WTC11 (cell line): ENCODE measurements around the gene UNC119. TPM values are rescaled to one million over a fixed set of nuclear protein-coding genes. Genes with fewer than 3 reads are reported as not detected.
A peak's percentile ranks its signal among the peaks of the same experiment; 100 is the strongest.
"Not testable (repeated sequence)": the region's sequence is repeated elsewhere in the genome, so short reads cannot be mapped to it uniquely, and the experiment has no call there.

ENCODE experiments used
- ATAC-seq: fragments of 200-7000 bp; cut with Tn5 transposase; 2 replicates; pipeline ENCODE4 v1.10.0; 2021; ENCODE audit warnings: mild to moderate bottlenecking, moderate library complexity
- CTCF ChIA-PET: fragments of 300-600 bp; sonication (Branson Sonifier 250); formaldehyde crosslinking; loops from one replicate; lab custom pipeline; 2021; ENCODE audit warnings: antibody characterized with exemption; lab: Charles Lee
- POLR2A ChIA-PET: fragments of 350-600 bp; sonication (Branson Sonifier 250); formaldehyde crosslinking; loops from one replicate; lab custom pipeline; 2021; ENCODE audit warnings: antibody characterized with exemption; lab: Charles Lee
- DNase-seq: peaks from one replicate; pipeline ENCODE4 v3.0.0; 2021; ENCODE audit warnings: low spot score
- H3K27ac Mint-ChIP-seq: 2 replicates; pipeline ENCODE4 v1.8.0; 2021; ENCODE audit warnings: mixed read lengths
- H3K27me3 Mint-ChIP-seq: 2 replicates; pipeline ENCODE4 v1.8.0; 2021; ENCODE audit warnings: low read depth, mild to moderate bottlenecking, moderate library complexity, mixed read lengths
- H3K36me3 Mint-ChIP-seq: 2 replicates; pipeline ENCODE4 v1.8.0; 2021; ENCODE audit warnings: mixed read lengths
- H3K4me1 Mint-ChIP-seq: 2 replicates; pipeline ENCODE4 v1.8.0; 2022; ENCODE audit warnings: mixed read lengths
- H3K4me3 Mint-ChIP-seq: 2 replicates; pipeline ENCODE4 v1.8.0; 2021; ENCODE audit warnings: mild to moderate bottlenecking, moderate library complexity, mixed read lengths
- H3K9me3 Mint-ChIP-seq: 2 replicates; pipeline ENCODE4 v1.8.0; 2021; ENCODE audit warnings: mixed read lengths
- AFF4 ChIP-seq: sonication (generic); formaldehyde crosslinking; IDR thresholded peaks from 2 replicates; pipeline ENCODE4 v1.8.1; 2023; ENCODE audit warnings: mild to moderate bottlenecking, missing genetic modification reagents, borderline replicate concordance
- ATF1 ChIP-seq: sonication (generic); formaldehyde crosslinking; IDR thresholded peaks from 2 replicates; pipeline ENCODE4 v1.8.1; 2023; ENCODE audit warnings: mild to moderate bottlenecking, moderate library complexity, missing genetic modification reagents
- ATF6 ChIP-seq: sonication (generic); formaldehyde crosslinking; IDR thresholded peaks from 2 replicates; pipeline ENCODE4 v1.8.1; 2023; ENCODE audit warnings: mild to moderate bottlenecking, missing genetic modification reagents
- CREM ChIP-seq: sonication (generic); formaldehyde crosslinking; IDR thresholded peaks from 2 replicates; pipeline ENCODE4 v1.8.1; 2022; ENCODE audit warnings: mild to moderate bottlenecking, missing genetic modification reagents, moderate library complexity
- FOXP1 ChIP-seq: sonication (generic); formaldehyde crosslinking; IDR thresholded peaks from 2 replicates; pipeline ENCODE4 v1.8.0; 2022; ENCODE audit warnings: missing genetic modification reagents, mild to moderate bottlenecking, moderate library complexity, borderline replicate concordance
- NR1H2 ChIP-seq: sonication (generic); formaldehyde crosslinking; IDR thresholded peaks from 2 replicates; pipeline ENCODE4 v1.9.0; 2021; ENCODE audit warnings: mild to moderate bottlenecking, moderate library complexity, missing genetic modification reagents
- NR2C2 ChIP-seq: sonication (generic); formaldehyde crosslinking; IDR thresholded peaks from 2 replicates; pipeline ENCODE4 v1.8.0; 2022; ENCODE audit warnings: mild to moderate bottlenecking, missing genetic modification reagents
- TCF7 ChIP-seq: sonication (generic); formaldehyde crosslinking; IDR thresholded peaks from 2 replicates; pipeline ENCODE4 v1.8.0; 2022; ENCODE audit warnings: mild to moderate bottlenecking, low read depth, missing genetic modification reagents, moderate library complexity
- ZNF121 ChIP-seq: sonication (generic); formaldehyde crosslinking; IDR thresholded peaks from 2 replicates; pipeline ENCODE4 v1.8.0; 2023; ENCODE audit warnings: missing genetic modification reagents
- ZNF396 ChIP-seq: fragments of 250-450 bp; sonication (Bioruptor Pico); IDR thresholded peaks from 2 replicates; pipeline ENCODE4 v1.8.0; 2021; ENCODE audit warnings: mild to moderate bottlenecking, moderate library complexity, borderline replicate concordance
- total RNA-seq: library from RNA; stranded (reverse); gene quantifications from 3 replicates; pipeline ENCODE4 v1.2.3, GENCODE V29; 2021
- TF ChIP-seq, protein P1 (sequence below): fragments of 250-450 bp; sonication (Bioruptor Pico); IDR thresholded peaks from 2 replicates; pipeline ENCODE4 v1.9.0; 2021; ENCODE audit warnings: mild to moderate bottlenecking
- TF ChIP-seq, protein P2 (sequence below): sonication (generic); formaldehyde crosslinking; IDR thresholded peaks from 2 replicates; pipeline ENCODE4 v1.8.0; 2022; ENCODE audit warnings: mild to moderate bottlenecking, missing genetic modification reagents

Gene UNC119
- total RNA-seq, 1 experiment from 2014 or later: 59.6 TPM

- H3K36me3 Mint-ChIP-seq: no peaks in the 10 kb centered on the region
- no peak for ATAC-seq
- POLR2A ChIA-PET: no interaction called here
- peaks cover 3% of the 10 kb centered on the region for H3K27me3 Mint-ChIP-seq
- H3K9me3 Mint-ChIP-seq: no peaks in the 10 kb centered on the region
- no peak overlapping the region for H3K4me3 Mint-ChIP-seq
- peaks cover 3% of the 10 kb centered on the region for H3K4me1 Mint-ChIP-seq
- no peak overlapping the region for H3K27ac Mint-ChIP-seq
- TF ChIP-seq ZNF396 (CRISPR knock-in tag) (no peak), CREM (CRISPR knock-in tag) (no peak), TCF7 (CRISPR knock-in tag) (no peak), NR2C2 (no peak), FOXP1 (CRISPR knock-in tag) (no peak), ATF6 (CRISPR knock-in tag) (no peak), ATF1 (CRISPR knock-in tag) (no peak)
- TF ChIP-seq, protein P1, sequence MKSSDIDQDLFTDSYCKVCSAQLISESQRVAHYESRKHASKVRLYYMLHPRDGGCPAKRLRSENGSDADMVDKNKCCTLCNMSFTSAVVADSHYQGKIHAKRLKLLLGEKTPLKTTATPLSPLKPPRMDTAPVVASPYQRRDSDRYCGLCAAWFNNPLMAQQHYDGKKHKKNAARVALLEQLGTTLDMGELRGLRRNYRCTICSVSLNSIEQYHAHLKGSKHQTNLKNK (CRISPR knock-in tag): no peak
- TF ChIP-seq, protein P2, sequence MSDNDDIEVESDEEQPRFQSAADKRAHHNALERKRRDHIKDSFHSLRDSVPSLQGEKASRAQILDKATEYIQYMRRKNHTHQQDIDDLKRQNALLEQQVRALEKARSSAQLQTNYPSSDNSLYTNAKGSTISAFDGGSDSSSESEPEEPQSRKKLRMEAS (CRISPR knock-in tag): no peak
- TF ChIP-seq, all 79 proteins: peak for 0
- CTCF ChIA-PET: no interaction called here
- no peak for DNase-seq
Measured at GRCh38 chr17:28523186-28523585, 29.2 kb downstream of the UNC119 start.

DNA sequence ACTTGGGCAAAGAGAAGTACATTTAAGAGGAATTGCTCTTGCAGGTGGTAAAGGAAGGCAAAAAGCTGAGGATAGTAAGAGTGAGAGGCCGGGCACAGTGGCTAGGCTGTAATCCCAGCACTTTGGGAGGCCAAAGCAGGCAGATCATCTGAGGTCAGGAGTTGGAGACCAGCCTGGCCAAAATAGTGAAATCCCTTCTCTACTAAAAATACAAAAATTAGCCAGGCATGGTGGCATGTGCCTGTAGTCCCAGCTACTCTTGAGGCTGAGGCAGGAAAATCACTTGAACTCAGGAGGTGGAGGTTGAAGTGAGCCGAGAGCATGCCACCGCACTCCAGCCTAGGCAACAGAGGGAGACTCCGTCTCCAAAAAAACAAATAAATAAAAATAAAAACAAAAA is 30.1 kb downstream of the UNC119 start:
- H3K36me3 Mint-ChIP-seq, H3K27me3 Mint-ChIP-seq, ATAC-seq, DNase-seq, H3K27ac Mint-ChIP-seq, POLR2A ChIA-PET, H3K9me3 Mint-ChIP-seq, H3K4me1 Mint-ChIP-seq, H3K4me3 Mint-ChIP-seq: not testable (repeated sequence)
- CTCF ChIA-PET: interaction anchor here (0.6 to 1.9 kb wide), 2 partner anchors 27 to 125 kb away, joined by 6 to 9 read pairs; no protein-coding TSS in a partner anchor

DNA sequence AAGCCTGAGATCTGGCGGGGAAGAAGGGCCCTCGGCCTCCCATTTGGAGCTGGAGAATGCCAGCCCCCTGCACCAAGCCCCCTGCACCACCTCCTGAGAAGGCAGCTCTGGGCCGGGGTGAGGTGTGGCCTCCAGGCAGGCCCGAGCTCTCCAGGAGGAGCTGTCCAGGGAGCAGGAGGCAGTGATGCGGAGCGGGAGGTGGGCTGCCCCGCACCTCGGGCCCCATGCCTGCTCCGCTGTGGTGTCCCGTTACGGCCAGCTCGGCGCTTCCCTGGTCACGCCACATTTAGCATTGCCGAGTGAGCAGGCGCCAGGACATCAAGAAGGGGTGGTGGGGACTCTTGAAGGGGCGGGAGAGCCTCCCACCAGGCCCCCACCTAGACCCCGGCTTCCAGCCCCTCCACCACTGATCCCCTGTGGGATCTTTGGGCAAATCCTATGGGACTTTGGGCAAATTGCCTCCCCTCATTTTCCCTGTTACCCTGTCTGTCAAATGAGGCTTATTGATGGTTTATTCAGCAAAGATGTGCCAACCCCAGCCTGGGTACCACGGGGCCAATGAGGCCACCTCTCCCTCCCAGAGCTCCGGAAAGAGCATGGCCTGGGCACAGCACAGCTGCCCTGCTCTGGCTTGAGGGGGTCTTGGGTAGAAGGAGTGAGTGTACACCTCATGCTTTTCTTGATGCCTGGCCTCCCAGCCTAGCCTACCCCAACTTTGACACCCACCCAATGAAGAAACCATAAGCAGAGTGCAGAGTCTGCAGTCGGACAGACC is 30.9 kb downstream of the UNC119 start:
- H3K36me3 Mint-ChIP-seq: no peaks in the 10 kb centered on the region
- ChIA-PET POLR2A (no interaction called here), CTCF (interaction anchor here (0.6 to 1.9 kb wide), 8 partner anchors 14 to 764 kb away, joined by 3 to 9 read pairs (median 4); no protein-coding TSS in a partner anchor)
- TF ChIP-seq ZNF121 (CRISPR knock-in tag): no peak
- no peak for TF ChIP-seq AFF4 (CRISPR knock-in tag)
- TF ChIP-seq NR1H2: no peak
- TF ChIP-seq, all 79 proteins: peak for 0
- Mint-ChIP-seq H3K4me1 (peaks cover 3% of the 10 kb centered on the region), H3K27me3 (peaks cover 3% of the 10 kb centered on the region), H3K4me3 (no peak overlapping the region), H3K9me3 (peaks cover 4% of the 10 kb centered on the region; the same call in 1 of the 2 replicates), H3K27ac (no peak overlapping the region)
- DNase-seq: peak; percentile 43
- ATAC-seq: peak; percentile 78
